GM06990 (cell line): Measurements from ENCODE around the gene COMMD9.

Experiments used
- DNase-seq: peaks from one replicate; pipeline ENCODE4 v3.0.0-alpha.2; 2011; ENCODE audit not compliant: insufficient read length; ENCODE audit errors: extremely low read depth
- H3K27me3 ChIP-seq: replicated peaks from 2 replicates; pipeline ENCODE4 v1.6.0; 2011; ENCODE audit warnings: low read length; ENCODE audit not compliant: control insufficient read depth, insufficient read depth
- H3K36me3 ChIP-seq: 2 replicates; pipeline ENCODE4 v1.5.1; 2011; ENCODE audit warnings: low read length; ENCODE audit not compliant: control insufficient read depth, insufficient read depth
- H3K4me3 ChIP-seq: replicated peaks from 2 replicates; pipeline ENCODE4 v1.5.1; 2011; ENCODE audit warnings: low read depth, mild to moderate bottlenecking, control low read depth, low read length
- TF ChIP-seq, protein P1 (sequence below): IDR thresholded peaks from 2 replicates; pipeline ENCODE4 v1.5.1; 2011; ENCODE audit warnings: low read length, control low read depth, mild to moderate bottlenecking, inconsistent platforms; ENCODE audit not compliant: insufficient read depth, poor library complexity, severe bottlenecking

Gene COMMD9

GRCh38 chr11:36235750-36236149, 53.5 kb downstream of the COMMD9 start:
- Histone ChIP-seq H3K36me3 (no peaks in the 10 kb centered on the region), H3K27me3 (no peaks in the 10 kb centered on the region; the same call in 1 of the 2 replicates), H3K4me3 (no peak overlapping the region)
- no peak for DNase-seq
- TF ChIP-seq, protein P1, sequence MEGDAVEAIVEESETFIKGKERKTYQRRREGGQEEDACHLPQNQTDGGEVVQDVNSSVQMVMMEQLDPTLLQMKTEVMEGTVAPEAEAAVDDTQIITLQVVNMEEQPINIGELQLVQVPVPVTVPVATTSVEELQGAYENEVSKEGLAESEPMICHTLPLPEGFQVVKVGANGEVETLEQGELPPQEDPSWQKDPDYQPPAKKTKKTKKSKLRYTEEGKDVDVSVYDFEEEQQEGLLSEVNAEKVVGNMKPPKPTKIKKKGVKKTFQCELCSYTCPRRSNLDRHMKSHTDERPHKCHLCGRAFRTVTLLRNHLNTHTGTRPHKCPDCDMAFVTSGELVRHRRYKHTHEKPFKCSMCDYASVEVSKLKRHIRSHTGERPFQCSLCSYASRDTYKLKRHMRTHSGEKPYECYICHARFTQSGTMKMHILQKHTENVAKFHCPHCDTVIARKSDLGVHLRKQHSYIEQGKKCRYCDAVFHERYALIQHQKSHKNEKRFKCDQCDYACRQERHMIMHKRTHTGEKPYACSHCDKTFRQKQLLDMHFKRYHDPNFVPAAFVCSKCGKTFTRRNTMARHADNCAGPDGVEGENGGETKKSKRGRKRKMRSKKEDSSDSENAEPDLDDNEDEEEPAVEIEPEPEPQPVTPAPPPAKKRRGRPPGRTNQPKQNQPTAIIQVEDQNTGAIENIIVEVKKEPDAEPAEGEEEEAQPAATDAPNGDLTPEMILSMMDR = no peak

GRCh38 chr11:36234825-36235224, 54.4 kb downstream of the COMMD9 start:
- H3K36me3 ChIP-seq = no peaks in the 10 kb centered on the region
- no peak overlapping the region for H3K4me3 ChIP-seq
- no peaks in the 10 kb centered on the region; the same call in 1 of the 2 replicates for H3K27me3 ChIP-seq
- TF ChIP-seq, protein P1 = no peak
- DNase-seq = no peak

DNA sequence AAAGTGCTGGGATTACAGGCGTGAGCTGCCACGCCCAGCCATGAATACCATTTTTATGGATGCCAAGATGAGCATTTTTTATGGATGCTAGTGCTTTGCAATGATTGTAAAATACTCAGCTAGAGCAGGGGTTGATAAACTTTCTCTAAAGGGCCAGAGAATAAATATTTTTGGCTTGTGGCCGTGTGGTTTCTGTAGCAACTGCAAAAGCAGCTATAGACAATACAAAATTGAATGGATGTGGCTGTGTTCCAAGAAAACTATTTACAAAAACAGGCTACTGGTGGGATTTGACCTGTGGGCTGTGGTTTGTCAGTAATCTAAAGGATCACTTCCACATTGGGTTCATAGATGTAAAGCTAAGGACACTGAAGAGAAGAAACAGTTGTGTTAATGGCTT, 56.0 kb downstream of the COMMD9 start:
- DNase-seq = no peak
- no peaks in the 10 kb centered on the region for H3K36me3 ChIP-seq
- no peaks in the 10 kb centered on the region; the same call in 1 of the 2 replicates for H3K27me3 ChIP-seq
- no peak overlapping the region for H3K4me3 ChIP-seq
- TF ChIP-seq, protein P1 = no peak

GRCh38 chr11:36230779-36231699, 58.2 kb downstream of the COMMD9 start:
- H3K36me3 ChIP-seq = no peaks in the 10 kb centered on the region
- TF ChIP-seq, protein P1 = no peak
- no peak for DNase-seq
- no peaks in the 10 kb centered on the region; the same call in 1 of the 2 replicates for H3K27me3 ChIP-seq
- no peak overlapping the region for H3K4me3 ChIP-seq

DNA sequence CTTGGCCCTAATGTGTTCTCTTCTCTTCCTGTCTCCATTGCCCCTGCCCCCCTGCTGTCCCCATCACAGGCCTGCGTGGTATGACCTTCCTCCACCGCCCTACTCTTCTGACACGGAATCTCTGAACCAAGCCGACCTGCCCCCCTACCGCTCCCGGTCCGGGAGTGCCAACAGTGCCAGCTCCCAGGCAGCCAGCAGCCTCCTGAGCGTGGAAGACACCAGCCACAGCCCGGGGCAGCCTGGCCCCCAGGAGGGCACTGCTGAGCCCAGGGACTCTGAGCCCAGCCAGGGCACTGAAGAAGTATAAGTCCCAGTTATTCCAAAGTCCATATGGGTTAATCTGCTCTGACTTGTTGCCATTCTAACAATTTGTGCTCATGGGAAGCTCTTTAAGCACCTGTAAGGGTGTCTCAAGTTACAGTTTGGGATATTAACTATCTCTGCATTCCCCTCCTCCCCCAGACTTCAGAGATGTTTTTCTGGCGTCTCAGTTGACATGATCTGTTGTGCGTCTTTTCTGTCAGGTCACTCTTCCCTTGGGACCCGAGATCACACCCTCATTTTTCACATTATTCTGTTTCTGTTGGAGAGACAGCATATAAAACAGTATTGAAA, 60.0 kb downstream of the COMMD9 start:
- Histone ChIP-seq H3K36me3 (no peaks in the 10 kb centered on the region), H3K4me3 (no peak overlapping the region), H3K27me3 (no peaks in the 10 kb centered on the region)
- no peak for DNase-seq
- TF ChIP-seq, protein P1 = no peak
